ENCODE data around the gene HBG2.
"Not testable (repeated sequence)": the region's sequence is repeated elsewhere in the genome, so short reads cannot be mapped to it uniquely, and the experiment has no call there.

Gene HBG2

GRCh38 chr11:5254646-5255413, at the start of gene HBG2:
TSS of gene HBG2 (minus strand) at chr11:5254781. CDS start at chr11:5254728, 53 bp downstream.
- H3K27ac ChIP-seq (ENCODE audit: low read depth, low read length); H3K4me3 ChIP-seq (ENCODE audit: low read length); H3K36me3 ChIP-seq (ENCODE audit: control insufficient read depth, insufficient read depth, low read length); H3K27me3 ChIP-seq (ENCODE audit: control insufficient read depth, insufficient read depth, low read length); H3K4me1 ChIP-seq (ENCODE audit: control insufficient read depth, insufficient read depth, low read length); H3K9ac ChIP-seq (ENCODE audit: low read length): not testable (repeated sequence)

GRCh38 chr11:5304046-5304445, 49.5 kb upstream of the HBG2 start:
- no peaks in the 10 kb centered on the region for H3K4me1 ChIP-seq (ENCODE audit: control insufficient read depth, insufficient read depth, low read length)
- H3K36me3 ChIP-seq (ENCODE audit: control insufficient read depth, insufficient read depth, low read length): no peaks in the 10 kb centered on the region
- no peaks in the 10 kb centered on the region for H3K27me3 ChIP-seq (ENCODE audit: control insufficient read depth, insufficient read depth, low read length)
- H3K27ac ChIP-seq (ENCODE audit: low read depth, low read length): no peak overlapping the region
- H3K9ac ChIP-seq (ENCODE audit: low read length): no peak overlapping the region
- H3K4me3 ChIP-seq (ENCODE audit: low read length): no peak overlapping the region

GRCh38 chr11:5303626-5304025, 49.0 kb upstream of the HBG2 start:
- Histone ChIP-seq H3K27me3 (ENCODE audit: control insufficient read depth, insufficient read depth, low read length) (no peaks in the 10 kb centered on the region), H3K4me1 (ENCODE audit: control insufficient read depth, insufficient read depth, low read length) (no peaks in the 10 kb centered on the region), H3K36me3 (ENCODE audit: control insufficient read depth, insufficient read depth, low read length) (no peaks in the 10 kb centered on the region), H3K4me3 (ENCODE audit: low read length) (no peak overlapping the region), H3K27ac (ENCODE audit: low read depth, low read length) (no peak overlapping the region), H3K9ac (ENCODE audit: low read length) (no peak overlapping the region)

GRCh38 chr11:5301846-5302245, 47.3 kb upstream of the HBG2 start, which contains the start of gene OR51B4:
TSS of gene OR51B4 (minus strand) at chr11:5301946. CDS start at chr11:5301946, 0 bp downstream.
- no peak within 1 kb of the TSS for H3K9ac ChIP-seq (ENCODE audit: low read length)
- no peaks in the 10 kb centered on the region for H3K36me3 ChIP-seq (ENCODE audit: control insufficient read depth, insufficient read depth, low read length)
- no peaks in the 10 kb centered on the region for H3K27me3 ChIP-seq (ENCODE audit: control insufficient read depth, insufficient read depth, low read length)
- no peak within 1 kb of the TSS for H3K4me3 ChIP-seq (ENCODE audit: low read length)
- no peaks in the 10 kb centered on the region for H3K4me1 ChIP-seq (ENCODE audit: control insufficient read depth, insufficient read depth, low read length)
- H3K27ac ChIP-seq (ENCODE audit: low read depth, low read length): no peak within 1 kb of the TSS

DNA sequence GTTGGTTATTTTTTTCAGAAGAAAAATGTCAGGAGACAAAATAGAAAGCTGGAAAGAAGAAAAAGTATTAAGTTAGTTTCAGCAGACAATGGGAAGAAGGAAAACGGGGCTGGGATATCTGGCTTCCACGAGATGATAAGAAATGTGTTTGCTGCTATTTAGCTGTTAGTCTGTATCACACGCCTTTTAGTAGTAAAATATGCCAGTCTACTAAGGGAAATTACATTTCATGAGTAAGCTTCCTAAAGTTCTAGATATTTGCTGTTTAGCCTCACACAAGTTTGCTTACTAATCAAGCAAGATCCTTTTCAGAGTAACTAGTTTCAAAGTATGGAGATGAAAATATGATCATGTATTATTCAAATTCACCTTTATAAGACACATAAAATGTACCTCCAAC, 45.7 kb upstream of the HBG2 start:
- no peaks in the 10 kb centered on the region for H3K36me3 ChIP-seq (ENCODE audit: control insufficient read depth, insufficient read depth, low read length)
- H3K4me1 ChIP-seq (ENCODE audit: control insufficient read depth, insufficient read depth, low read length): no peaks in the 10 kb centered on the region
- no peak overlapping the region for H3K4me3 ChIP-seq (ENCODE audit: low read length)
- H3K27ac ChIP-seq (ENCODE audit: low read depth, low read length): no peak overlapping the region
- H3K9ac ChIP-seq (ENCODE audit: low read length): no peak overlapping the region
- no peaks in the 10 kb centered on the region for H3K27me3 ChIP-seq (ENCODE audit: control insufficient read depth, insufficient read depth, low read length)

DNA sequence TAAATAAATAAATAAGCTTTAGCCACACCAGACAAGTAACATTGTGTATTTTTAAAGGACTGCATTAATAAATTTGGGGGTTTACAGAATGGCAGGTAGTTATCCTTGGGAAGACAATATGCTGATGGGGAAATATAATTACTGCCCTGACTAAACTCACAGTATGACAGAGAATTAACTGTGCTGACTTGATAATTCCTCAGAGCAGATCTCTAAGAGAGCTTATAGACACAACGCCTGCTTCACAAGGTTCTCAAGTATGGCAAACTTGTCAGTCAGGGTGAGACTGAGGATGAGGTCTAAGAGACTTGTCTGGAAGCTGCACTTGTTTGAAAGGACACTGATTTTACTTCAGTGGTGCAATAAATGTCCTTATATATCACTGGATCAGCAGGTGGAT, 43.9 kb upstream of the HBG2 start:
- Histone ChIP-seq H3K27ac (ENCODE audit: low read depth, low read length) (no peak overlapping the region), H3K9ac (ENCODE audit: low read length) (no peak overlapping the region), H3K4me3 (ENCODE audit: low read length) (no peak overlapping the region), H3K4me1 (ENCODE audit: control insufficient read depth, insufficient read depth, low read length) (no peaks in the 10 kb centered on the region), H3K27me3 (ENCODE audit: control insufficient read depth, insufficient read depth, low read length) (no peaks in the 10 kb centered on the region), H3K36me3 (ENCODE audit: control insufficient read depth, insufficient read depth, low read length) (no peaks in the 10 kb centered on the region)

DNA sequence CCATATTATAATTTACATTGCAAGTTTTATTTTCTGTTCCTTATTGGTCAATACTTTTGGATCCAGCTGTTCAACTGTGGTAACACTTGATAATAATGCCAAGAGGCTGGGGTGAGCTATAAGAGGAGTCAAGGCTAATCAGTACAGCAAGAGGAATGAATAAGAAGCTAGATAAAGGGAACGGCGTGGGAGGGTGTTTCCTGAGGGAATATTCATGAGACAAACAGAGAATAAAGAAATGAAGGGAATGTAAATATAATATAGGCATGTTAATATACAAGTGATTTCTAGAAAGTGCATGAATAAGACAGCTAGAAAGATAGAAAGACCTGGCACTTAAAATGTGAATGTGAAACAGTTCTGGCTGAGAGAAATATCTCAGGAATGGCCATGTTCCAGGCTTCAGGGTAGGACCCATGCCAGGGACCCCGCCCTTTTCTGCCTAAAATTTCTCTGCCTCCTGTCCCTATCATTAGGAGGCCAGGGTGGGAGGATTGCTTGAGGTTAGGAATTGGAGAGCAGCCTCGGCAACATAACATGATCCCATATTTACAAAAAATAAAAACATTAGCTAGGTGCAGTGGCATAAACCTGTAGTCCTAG, 43.2 kb upstream of the HBG2 start:
- Histone ChIP-seq H3K4me3 (ENCODE audit: low read length) (no peak overlapping the region), H3K27me3 (ENCODE audit: control insufficient read depth, insufficient read depth, low read length) (no peaks in the 10 kb centered on the region), H3K27ac (ENCODE audit: low read depth, low read length) (no peak overlapping the region), H3K4me1 (ENCODE audit: control insufficient read depth, insufficient read depth, low read length) (no peaks in the 10 kb centered on the region), H3K36me3 (ENCODE audit: control insufficient read depth, insufficient read depth, low read length) (no peaks in the 10 kb centered on the region), H3K9ac (ENCODE audit: low read length) (no peak overlapping the region)

- not testable (repeated sequence) for H3K27me3 ChIP-seq (ENCODE audit: control insufficient read depth, insufficient read depth, low read length); H3K36me3 ChIP-seq (ENCODE audit: control insufficient read depth, insufficient read depth, low read length); H3K4me1 ChIP-seq (ENCODE audit: control insufficient read depth, insufficient read depth, low read length); H3K27ac ChIP-seq (ENCODE audit: low read depth, low read length); H3K9ac ChIP-seq (ENCODE audit: low read length); H3K4me3 ChIP-seq (ENCODE audit: low read length)
Measured at GRCh38 chr11:5294342-5294995, 39.9 kb upstream of the HBG2 start.

GRCh38 chr11:5293028-5293427, 38.4 kb upstream of the HBG2 start:
- no peaks in the 10 kb centered on the region for H3K27me3 ChIP-seq (ENCODE audit: control insufficient read depth, insufficient read depth, low read length)
- no peak overlapping the region for H3K27ac ChIP-seq (ENCODE audit: low read depth, low read length)
- no peaks in the 10 kb centered on the region for H3K4me1 ChIP-seq (ENCODE audit: control insufficient read depth, insufficient read depth, low read length)
- H3K4me3 ChIP-seq (ENCODE audit: low read length): no peak overlapping the region
- no peak overlapping the region for H3K9ac ChIP-seq (ENCODE audit: low read length)
- no peaks in the 10 kb centered on the region for H3K36me3 ChIP-seq (ENCODE audit: control insufficient read depth, insufficient read depth, low read length)

DNA sequence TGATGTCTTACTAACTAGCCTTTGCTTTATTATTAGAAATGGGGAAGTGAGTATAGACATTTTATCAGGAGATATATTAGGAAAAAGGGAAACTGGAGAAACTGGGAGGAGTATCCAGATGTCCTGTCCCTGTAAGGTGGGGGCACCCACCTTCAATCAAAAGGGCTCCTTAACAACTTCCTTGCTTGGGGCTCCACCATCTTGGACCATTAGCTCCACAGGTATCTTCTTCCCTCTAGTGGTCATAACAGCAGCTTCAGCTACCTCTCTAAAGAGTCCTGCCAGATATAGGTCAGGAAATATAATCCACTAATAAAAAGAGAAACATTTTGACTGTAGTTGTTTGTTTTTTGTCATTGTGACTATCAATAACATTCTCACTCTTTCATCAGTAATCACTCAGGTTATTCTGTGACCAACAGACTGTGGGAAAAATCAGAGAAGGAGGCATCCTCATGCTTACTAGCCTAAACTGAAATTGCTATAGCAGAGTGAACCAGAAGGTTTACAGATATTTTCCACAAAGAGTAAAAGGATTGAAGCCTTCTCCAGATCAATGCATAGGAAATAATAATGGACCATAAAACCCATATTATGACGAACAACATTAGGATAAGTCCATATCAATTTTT, 36.7 kb upstream of the HBG2 start:
- no peaks in the 10 kb centered on the region for H3K27me3 ChIP-seq (ENCODE audit: control insufficient read depth, insufficient read depth, low read length)
- no peak overlapping the region for H3K27ac ChIP-seq (ENCODE audit: low read depth, low read length)
- no peak overlapping the region for H3K9ac ChIP-seq (ENCODE audit: low read length)
- H3K36me3 ChIP-seq (ENCODE audit: control insufficient read depth, insufficient read depth, low read length): no peaks in the 10 kb centered on the region
- H3K4me3 ChIP-seq (ENCODE audit: low read length): no peak overlapping the region
- H3K4me1 ChIP-seq (ENCODE audit: control insufficient read depth, insufficient read depth, low read length): no peaks in the 10 kb centered on the region

GRCh38 chr11:5290106-5290505, 35.5 kb upstream of the HBG2 start:
- H3K4me1 ChIP-seq (ENCODE audit: control insufficient read depth, insufficient read depth, low read length): no peaks in the 10 kb centered on the region
- H3K4me3 ChIP-seq (ENCODE audit: low read length): no peak overlapping the region
- no peaks in the 10 kb centered on the region for H3K36me3 ChIP-seq (ENCODE audit: control insufficient read depth, insufficient read depth, low read length)
- H3K27me3 ChIP-seq (ENCODE audit: control insufficient read depth, insufficient read depth, low read length): no peaks in the 10 kb centered on the region
- H3K9ac ChIP-seq (ENCODE audit: low read length): no peak overlapping the region
- no peak overlapping the region for H3K27ac ChIP-seq (ENCODE audit: low read depth, low read length)

DNA sequence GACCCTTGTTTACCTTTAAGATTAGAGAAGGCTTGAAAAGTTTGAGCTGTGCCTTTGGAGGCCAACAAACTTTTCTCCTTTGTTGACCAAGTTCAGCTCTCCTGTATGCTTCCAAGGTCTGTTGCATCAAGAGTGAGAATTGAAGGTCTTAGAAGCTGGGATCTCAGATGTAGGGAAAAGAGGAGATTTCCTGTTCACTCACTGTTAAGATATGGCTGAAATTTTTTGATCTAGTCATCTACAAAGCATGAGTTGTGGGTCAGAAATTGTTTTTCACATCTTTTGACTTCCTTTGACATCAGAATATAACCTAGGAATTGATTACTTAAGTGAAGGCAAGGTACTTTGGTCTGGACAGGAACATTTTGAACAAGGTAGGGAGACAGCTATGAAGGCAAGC, 35.1 kb upstream of the HBG2 start:
- no peaks in the 10 kb centered on the region for H3K4me1 ChIP-seq (ENCODE audit: control insufficient read depth, insufficient read depth, low read length)
- H3K9ac ChIP-seq (ENCODE audit: low read length): no peak overlapping the region
- H3K36me3 ChIP-seq (ENCODE audit: control insufficient read depth, insufficient read depth, low read length): no peaks in the 10 kb centered on the region
- H3K4me3 ChIP-seq (ENCODE audit: low read length): no peak overlapping the region
- no peaks in the 10 kb centered on the region for H3K27me3 ChIP-seq (ENCODE audit: control insufficient read depth, insufficient read depth, low read length)
- no peak overlapping the region for H3K27ac ChIP-seq (ENCODE audit: low read depth, low read length)

All from rectal smooth muscle tissue (tissue), 1 donor.